Fibroblast of the conjunctiva (primary cell): ENCODE data around the gene ZNF777.
"Not testable (repeated sequence)": the region's sequence is repeated elsewhere in the genome, so short reads cannot be mapped to it uniquely, and the experiment has no call there.

Source experiments
- DNase-seq: peaks from one replicate; pipeline ENCODE4 v3.0.0-alpha.2; 2010; ENCODE audit warnings: low read depth

Gene ZNF777

DNA sequence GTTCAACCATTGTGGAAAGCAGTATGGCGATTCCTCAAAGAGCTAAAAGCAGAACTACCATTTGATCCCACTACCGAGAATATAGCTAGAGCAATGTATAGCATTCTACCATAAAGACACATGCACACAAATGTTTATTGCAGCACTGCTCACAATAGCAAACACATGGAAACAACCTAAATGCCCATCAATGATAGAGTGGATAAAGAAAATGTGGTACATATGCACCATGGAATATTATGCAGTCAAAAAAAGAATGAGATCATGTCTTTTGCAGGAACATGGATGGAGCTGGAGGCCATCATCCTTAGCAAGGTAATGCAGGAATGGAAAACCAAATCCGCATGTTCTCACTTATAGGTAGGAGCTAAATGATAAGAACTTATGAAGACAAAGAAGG, 47.8 kb downstream of the ZNF777 start:
- not testable (repeated sequence) for DNase-seq

- no peak for DNase-seq
These were observed 51.0 kb downstream of the ZNF777 start for GRCh38 chr7:149409895-149410294.

- DNase-seq: no peak
These were observed 56.0 kb downstream of the ZNF777 start for GRCh38 chr7:149404825-149405224.

DNA sequence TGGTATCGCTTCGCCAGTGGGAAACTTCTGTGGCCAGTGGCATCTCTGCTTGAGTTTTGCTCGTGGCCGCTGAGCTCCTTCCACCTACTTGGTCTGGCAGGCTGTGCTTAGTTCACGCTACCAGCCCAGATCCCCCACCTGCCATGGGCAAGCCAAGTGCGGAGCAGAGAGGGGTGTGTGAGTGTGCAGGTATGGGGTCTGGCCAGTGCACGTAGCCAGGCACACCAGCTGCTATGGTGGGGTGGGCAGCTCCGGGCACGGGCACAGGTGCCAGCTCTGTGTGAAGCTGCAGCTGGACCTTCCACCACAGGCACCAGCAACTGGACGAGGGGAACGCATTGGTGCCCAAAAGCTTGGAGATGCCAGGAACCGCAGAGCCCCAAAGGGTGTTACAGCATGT, 56.5 kb downstream of the ZNF777 start:
- DNase-seq: no peak

- DNase-seq: no peak
These were observed 62.6 kb downstream of the ZNF777 start for GRCh38 chr7:149398195-149398820.

- no peak for DNase-seq
These were observed 63.3 kb downstream of the ZNF777 start for GRCh38 chr7:149397470-149398043.

DNA sequence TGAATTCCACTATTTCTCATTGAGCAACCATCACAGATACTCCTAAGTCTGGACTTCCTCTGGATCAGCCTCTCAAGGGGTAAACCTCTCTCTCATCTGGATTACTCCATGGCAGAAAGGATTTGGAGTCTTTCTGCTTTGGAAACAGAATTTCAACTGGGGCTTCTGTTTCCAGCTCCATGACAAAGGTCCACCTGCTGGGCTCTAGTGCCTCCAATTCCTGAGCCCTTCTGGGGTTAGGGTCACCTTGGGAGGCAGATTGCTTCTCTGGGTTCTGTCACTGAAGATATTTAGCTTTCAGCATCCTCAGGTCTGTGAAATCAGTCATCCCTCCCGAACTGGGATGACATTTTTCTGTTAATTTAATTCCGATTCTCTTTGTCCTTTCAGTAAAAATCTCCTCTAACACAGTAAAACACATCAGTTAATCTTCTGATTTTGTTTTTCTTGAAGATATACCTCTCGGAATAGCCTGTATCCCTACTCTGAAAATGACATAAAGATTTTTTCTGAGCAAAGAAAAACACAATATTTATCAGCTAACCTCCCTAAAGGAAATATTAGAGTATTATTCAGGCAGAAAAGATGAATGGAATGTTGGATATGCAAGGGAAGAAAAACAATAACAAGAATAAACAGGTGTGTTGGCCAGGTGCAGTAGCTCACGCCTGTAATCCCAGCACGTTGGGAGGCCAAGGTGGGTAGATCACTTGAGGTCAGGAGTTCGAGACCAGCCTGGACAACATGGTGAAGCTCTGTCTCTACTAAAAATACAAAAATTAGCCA, 72.1 kb downstream of the ZNF777 start:
- DNase-seq: not testable (repeated sequence)

DNA sequence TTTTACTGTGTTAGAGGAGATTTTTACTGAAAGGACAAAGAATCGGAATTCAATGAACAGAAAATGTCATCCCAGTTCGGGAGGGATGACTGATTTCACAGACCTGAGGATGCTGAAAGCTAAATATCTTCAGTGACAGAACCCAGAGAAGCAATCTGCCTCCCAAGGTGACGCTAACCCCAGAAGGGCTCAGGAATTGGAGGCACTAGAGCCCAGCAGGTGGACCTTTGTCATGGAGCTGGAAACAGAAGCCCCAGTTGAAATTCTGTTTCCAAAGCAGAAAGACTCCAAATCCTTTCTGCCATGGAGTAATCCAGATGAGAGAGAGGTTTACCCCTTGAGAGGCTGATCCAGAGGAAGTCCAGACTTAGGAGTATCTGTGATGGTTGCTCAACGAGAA, 74.3 kb downstream of the ZNF777 start:
- DNase-seq: not testable (repeated sequence)

DNA sequence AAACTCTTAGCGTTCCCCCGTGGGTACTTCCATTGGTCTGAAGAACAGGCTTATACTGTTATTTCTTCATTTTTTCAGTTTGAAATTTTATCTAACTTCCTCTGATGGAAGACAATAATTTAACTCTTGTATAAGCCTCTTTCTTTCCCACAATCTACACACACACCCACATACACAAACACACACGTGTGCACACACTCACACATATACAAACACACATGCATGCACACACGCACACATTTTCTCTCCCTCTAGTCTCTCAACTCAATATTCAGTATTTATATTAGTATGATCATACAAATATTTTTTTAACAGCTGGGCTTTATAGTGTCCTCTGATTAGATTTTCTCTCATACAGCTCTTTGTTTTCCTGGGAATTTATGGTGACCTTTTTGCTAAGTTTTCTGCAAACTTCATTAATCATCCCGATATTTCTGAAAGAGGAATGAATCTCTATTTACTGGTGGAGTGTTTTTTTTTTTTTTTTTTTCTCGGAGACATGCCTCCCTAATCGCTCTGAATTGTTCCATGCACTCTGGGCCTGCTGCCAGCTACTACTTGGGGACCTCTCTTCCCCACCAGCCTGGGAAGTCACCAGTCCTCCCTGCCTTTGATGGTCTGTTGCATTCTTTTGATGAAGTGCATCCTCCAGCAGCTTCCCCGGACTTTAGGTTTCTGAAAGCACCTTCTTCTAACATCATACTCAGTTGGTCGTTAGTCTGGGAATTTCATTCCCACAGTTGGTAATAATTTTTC, 75.5 kb downstream of the ZNF777 start:
- no peak for DNase-seq
